Muscle layer of duodenum (tissue), 2 donors: Measurements from ENCODE around the gene SYT8.
A peak's percentile ranks its signal among the peaks of the same experiment; 100 is the strongest.
"Not testable (repeated sequence)": the region's sequence is repeated elsewhere in the genome, so short reads cannot be mapped to it uniquely, and the experiment has no call there.

ENCODE experiments used
- H3K27ac ChIP-seq: one replicate; pipeline ENCODE4 v1.7.0; 2013; ENCODE audit warnings: mild to moderate bottlenecking, low read length
- H3K27me3 ChIP-seq: one replicate; pipeline ENCODE4 v1.7.0; 2013; ENCODE audit warnings: low read depth, mild to moderate bottlenecking, control low read depth, low read length
- H3K36me3 ChIP-seq, 2 donors: one replicate each; pipeline ENCODE4 v1.7.0; 2013; ENCODE audit warnings: low read length in 2 of 2, control low read depth in 1 of 2, mild to moderate bottlenecking in 1 of 2; ENCODE audit not compliant: insufficient read depth in 2 of 2, control insufficient read depth in 1 of 2
- H3K4me1 ChIP-seq, 2 donors: one replicate each; pipeline ENCODE4 v1.7.0; 2013; ENCODE audit warnings: low read length in 2 of 2, mild to moderate bottlenecking in 2 of 2, control low read depth in 1 of 2, moderate library complexity in 1 of 2; ENCODE audit not compliant: insufficient read depth in 2 of 2, control insufficient read depth in 1 of 2
- H3K4me3 ChIP-seq, 2 donors: one replicate each; pipeline ENCODE4 v1.7.0; 2013; ENCODE audit warnings: low read length in 2 of 2, low read depth in 1 of 2, mild to moderate bottlenecking in 1 of 2
- H3K9me3 ChIP-seq, 2 donors: one replicate each; pipeline ENCODE4 v1.7.0; 2013; ENCODE audit warnings: low read length in 2 of 2, control low read depth in 1 of 2, mild to moderate bottlenecking in 1 of 2; ENCODE audit not compliant: control insufficient read depth in 1 of 2
- donor health status: healthy.

Gene SYT8

GRCh38 chr11:1879941-1880720 is 45.3 kb downstream of the SYT8 start:
- Histone ChIP-seq H3K36me3 (peaks cover 0 to 21% of the 10 kb centered on the region in 2 donors), H3K4me3 (no peak overlapping the region), H3K4me1 (peaks cover 0 to 52% of the 10 kb centered on the region in 2 donors), H3K9me3 (no peaks in the 10 kb centered on the region), H3K27ac (peak overlapping the region; percentile 58), H3K27me3 (no peaks in the 10 kb centered on the region)

DNA sequence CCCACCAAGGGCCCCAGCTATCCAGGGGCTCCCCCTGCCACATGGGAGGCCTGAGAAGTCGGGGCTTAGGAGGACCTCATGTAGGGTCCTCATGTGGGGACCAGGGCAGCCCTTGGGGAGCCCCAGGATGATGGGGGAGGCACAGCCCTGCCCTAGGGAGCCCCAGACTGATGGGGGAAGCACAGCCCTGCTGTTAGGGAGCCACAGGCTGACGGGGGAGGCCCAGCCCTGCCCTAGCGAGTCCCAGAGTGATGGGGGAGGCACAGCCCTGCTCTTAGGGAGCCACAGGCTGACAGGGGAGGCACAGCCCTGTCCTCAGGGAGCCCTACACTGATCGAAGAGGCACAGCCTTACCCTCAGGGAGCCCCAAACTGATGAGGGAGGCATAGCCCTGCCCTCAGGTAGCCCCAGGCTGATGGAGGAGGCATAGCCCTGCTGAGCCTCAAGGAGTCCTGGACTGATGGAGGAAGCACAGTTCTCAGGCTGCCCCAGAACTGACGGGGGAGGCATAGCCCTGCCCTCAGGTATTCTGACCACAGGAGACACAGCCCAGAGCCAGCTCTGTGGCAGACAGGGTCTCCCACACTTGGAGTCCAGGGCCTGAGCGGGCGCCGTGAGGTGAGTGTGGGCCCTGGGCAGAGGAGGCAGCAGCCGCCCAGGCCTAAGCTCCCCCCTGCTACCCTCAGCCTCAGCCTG is 46.1 kb downstream of the SYT8 start:
- Histone ChIP-seq H3K36me3 (peaks cover 0 to 29% of the 10 kb centered on the region in 2 donors), H3K9me3 (no peaks in the 10 kb centered on the region), H3K4me3 (no peak overlapping the region), H3K27me3 (no peaks in the 10 kb centered on the region), H3K27ac (peak overlapping the region; percentile 58), H3K4me1 (peaks cover 0 to 45% of the 10 kb centered on the region in 2 donors)

GRCh38 chr11:1881442-1882264 is 46.9 kb downstream of the SYT8 start:
- H3K27me3 ChIP-seq: no peaks in the 10 kb centered on the region
- no peak overlapping the region for H3K27ac ChIP-seq
- no peak overlapping the region for H3K4me3 ChIP-seq
- H3K9me3 ChIP-seq: no peaks in the 10 kb centered on the region
- H3K36me3 ChIP-seq: peaks cover 0 to 30% of the 10 kb centered on the region in 2 donors
- peaks cover 0 to 38% of the 10 kb centered on the region in 2 donors for H3K4me1 ChIP-seq

DNA sequence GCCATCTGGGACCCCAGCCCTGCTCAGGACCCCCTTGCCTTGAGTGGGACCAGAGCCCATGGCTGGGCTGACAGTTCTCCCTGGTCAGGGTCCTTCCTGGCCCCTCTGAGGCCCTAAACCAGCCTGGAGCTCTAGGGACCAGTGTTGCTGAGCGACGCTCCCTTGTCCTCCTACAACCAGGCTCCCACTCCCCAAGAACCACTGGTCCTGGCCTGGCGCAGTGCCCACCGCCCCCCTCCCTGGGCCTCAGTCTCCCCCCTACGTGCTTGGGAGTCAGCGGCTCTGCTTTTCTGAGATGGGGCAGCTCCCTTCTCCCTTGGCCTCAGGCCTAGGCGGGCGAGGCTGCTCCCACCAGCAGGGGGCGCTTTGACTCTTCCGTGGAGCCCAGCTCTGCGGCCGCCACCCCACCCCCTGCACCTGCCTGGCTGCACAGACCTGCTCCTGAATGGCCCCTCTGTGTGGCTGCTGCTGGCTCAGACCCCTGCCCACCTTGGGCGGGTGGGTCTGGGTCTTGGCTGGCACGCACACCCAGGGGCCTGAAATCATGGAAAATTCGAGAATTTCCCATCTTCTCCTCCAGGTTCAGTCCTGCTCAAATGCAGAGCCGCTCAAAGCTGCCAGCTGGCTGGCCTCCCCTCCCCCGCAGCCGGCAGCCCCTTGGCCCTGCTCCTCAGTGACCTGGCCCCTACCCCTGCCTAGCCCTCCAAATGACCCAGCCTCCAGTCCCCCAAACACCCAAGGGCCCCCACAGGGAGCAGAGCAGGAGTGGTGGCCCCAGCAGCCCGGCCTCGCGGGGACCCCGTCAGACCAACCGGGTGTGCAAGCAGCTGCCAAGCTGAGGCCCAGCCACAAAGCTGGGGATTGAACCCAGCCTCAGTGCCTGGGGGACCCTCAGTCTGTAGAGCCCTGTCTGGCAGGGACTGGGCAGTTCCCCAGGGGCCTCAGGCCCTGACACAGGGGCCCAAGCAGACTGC is 47.8 kb downstream of the SYT8 start:
- Histone ChIP-seq H3K9me3 (no peaks in the 10 kb centered on the region), H3K36me3 (peaks cover 3 to 30% of the 10 kb centered on the region in 2 donors), H3K27ac (no peak overlapping the region), H3K4me1 (peaks cover 0 to 29% of the 10 kb centered on the region in 2 donors), H3K27me3 (no peaks in the 10 kb centered on the region), H3K4me3 (no peak overlapping the region)

GRCh38 chr11:1883346-1884302 is 48.8 kb downstream of the SYT8 start:
- Histone ChIP-seq H3K36me3 (peaks cover 7 to 30% of the 10 kb centered on the region in 2 donors), H3K4me3 (no peak overlapping the region), H3K4me1 (peaks cover 0 to 20% of the 10 kb centered on the region in 2 donors), H3K27ac (no peak overlapping the region), H3K27me3 (no peaks in the 10 kb centered on the region), H3K9me3 (no peaks in the 10 kb centered on the region)

- Histone ChIP-seq H3K9me3 (no peaks in the 10 kb centered on the region), H3K27me3 (no peaks in the 10 kb centered on the region), H3K27ac (no peak overlapping the region), H3K4me3 (no peak overlapping the region), H3K36me3 (peaks cover 7 to 30% of the 10 kb centered on the region in 2 donors), H3K4me1 (peaks cover 0 to 20% of the 10 kb centered on the region in 2 donors)
These were observed 49.5 kb downstream of the SYT8 start for GRCh38 chr11:1884303-1884700.

GRCh38 chr11:1886551-1886950 is 51.8 kb downstream of the SYT8 start:
- Histone ChIP-seq H3K4me1 (peaks cover 0 to 15% of the 10 kb centered on the region in 2 donors), H3K36me3 (peaks cover 7 to 30% of the 10 kb centered on the region in 2 donors)
- H3K27ac ChIP-seq, H3K27me3 ChIP-seq, H3K4me3 ChIP-seq, H3K9me3 ChIP-seq: not testable (repeated sequence)
